ENCODE results near the gene COL4A1.

The COL4A1 gene

GRCh38 chr13:110156301-110157049 is 150.5 kb downstream of the COL4A1 start:
- no peak for DNase-seq

- DNase-seq = no peak
These were observed 151.9 kb downstream of the COL4A1 start for GRCh38 chr13:110155072-110155471.

GRCh38 chr13:110154410-110154933 is 152.5 kb downstream of the COL4A1 start:
- DNase-seq = no peak

GRCh38 chr13:110152351-110152750 is 154.6 kb downstream of the COL4A1 start:
- DNase-seq = no peak

- no peak for DNase-seq
These were observed 155.5 kb downstream of the COL4A1 start for GRCh38 chr13:110151462-110151861.

GRCh38 chr13:110150384-110151101 is 156.4 kb downstream of the COL4A1 start:
- DNase-seq = no peak

GRCh38 chr13:110149036-110149435 is 157.9 kb downstream of the COL4A1 start:
- DNase-seq = no peak

- no peak for DNase-seq
These were observed 166.9 kb downstream of the COL4A1 start for GRCh38 chr13:110140099-110140498.

- DNase-seq = no peak
These were observed 168.3 kb downstream of the COL4A1 start for GRCh38 chr13:110138700-110139036.

- DNase-seq = peak; percentile 78
These were observed 168.8 kb downstream of the COL4A1 start for GRCh38 chr13:110138010-110138699.

GRCh38 chr13:110137680-110138009 is 169.3 kb downstream of the COL4A1 start:
- DNase-seq = no peak

- no peak for DNase-seq
These were observed 170.0 kb downstream of the COL4A1 start for GRCh38 chr13:110136660-110137585.

- DNase-seq = no peak
These were observed 170.9 kb downstream of the COL4A1 start for GRCh38 chr13:110135977-110136597.

GRCh38 chr13:110134801-110135200 is 172.2 kb downstream of the COL4A1 start:
- DNase-seq = no peak

GRCh38 chr13:110133425-110134235 is 173.3 kb downstream of the COL4A1 start:
- no peak for DNase-seq

- DNase-seq = no peak
These were observed 174.6 kb downstream of the COL4A1 start for GRCh38 chr13:110132225-110132982.

GRCh38 chr13:110131424-110131823 is 175.5 kb downstream of the COL4A1 start:
- DNase-seq = no peak

GRCh38 chr13:110130431-110130830 is 176.5 kb downstream of the COL4A1 start:
- DNase-seq = no peak

GRCh38 chr13:110129539-110130186 is 177.3 kb downstream of the COL4A1 start:
- DNase-seq = no peak

GRCh38 chr13:110129076-110129475 is 177.9 kb downstream of the COL4A1 start:
- no peak for DNase-seq

Data from activated CD8-positive, alpha-beta memory T cell treated with anti-CD3 and anti-CD28 coated beads for 24 hours (primary cell).